A172 (cell line): ENCODE results near the gene ESYT2. TPM values are rescaled to one million over a fixed set of nuclear protein-coding genes. Genes with fewer than 3 reads are reported as not detected.
A peak's percentile ranks its signal among the peaks of the same experiment; 100 is the strongest.
"Not testable (repeated sequence)": the region's sequence is repeated elsewhere in the genome, so short reads cannot be mapped to it uniquely, and the experiment has no call there.

ENCODE experiments used
- DNase-seq: peaks from one replicate; pipeline ENCODE4 v3.0.0-alpha.2; 2015; ENCODE audit warnings: low spot score
- total RNA-seq: library from RNA; depleted of rRNA; stranded (reverse); fragments of >200 nt; shearing (Covaris generic); gene quantifications from 2 replicates; pipeline ENCODE4 v1.2.3, GENCODE V29; 2014; rRNA removed

ESYT2 gene, protein sequence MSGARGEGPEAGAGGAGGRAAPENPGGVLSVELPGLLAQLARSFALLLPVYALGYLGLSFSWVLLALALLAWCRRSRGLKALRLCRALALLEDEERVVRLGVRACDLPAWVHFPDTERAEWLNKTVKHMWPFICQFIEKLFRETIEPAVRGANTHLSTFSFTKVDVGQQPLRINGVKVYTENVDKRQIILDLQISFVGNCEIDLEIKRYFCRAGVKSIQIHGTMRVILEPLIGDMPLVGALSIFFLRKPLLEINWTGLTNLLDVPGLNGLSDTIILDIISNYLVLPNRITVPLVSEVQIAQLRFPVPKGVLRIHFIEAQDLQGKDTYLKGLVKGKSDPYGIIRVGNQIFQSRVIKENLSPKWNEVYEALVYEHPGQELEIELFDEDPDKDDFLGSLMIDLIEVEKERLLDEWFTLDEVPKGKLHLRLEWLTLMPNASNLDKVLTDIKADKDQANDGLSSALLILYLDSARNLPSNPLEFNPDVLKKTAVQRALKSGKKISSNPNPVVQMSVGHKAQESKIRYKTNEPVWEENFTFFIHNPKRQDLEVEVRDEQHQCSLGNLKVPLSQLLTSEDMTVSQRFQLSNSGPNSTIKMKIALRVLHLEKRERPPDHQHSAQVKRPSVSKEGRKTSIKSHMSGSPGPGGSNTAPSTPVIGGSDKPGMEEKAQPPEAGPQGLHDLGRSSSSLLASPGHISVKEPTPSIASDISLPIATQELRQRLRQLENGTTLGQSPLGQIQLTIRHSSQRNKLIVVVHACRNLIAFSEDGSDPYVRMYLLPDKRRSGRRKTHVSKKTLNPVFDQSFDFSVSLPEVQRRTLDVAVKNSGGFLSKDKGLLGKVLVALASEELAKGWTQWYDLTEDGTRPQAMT
- total RNA-seq, result 48.4 and 50.1 TPM in 2 replicates

- DNase-seq, result peak; percentile 88
Measured at GRCh38 chr7:158829342-158830210, at the start of gene ESYT2. TSS of gene ESYT2 (minus strand) at chr7:158829509. CDS start at chr7:158829418, 91 bp downstream.

DNA sequence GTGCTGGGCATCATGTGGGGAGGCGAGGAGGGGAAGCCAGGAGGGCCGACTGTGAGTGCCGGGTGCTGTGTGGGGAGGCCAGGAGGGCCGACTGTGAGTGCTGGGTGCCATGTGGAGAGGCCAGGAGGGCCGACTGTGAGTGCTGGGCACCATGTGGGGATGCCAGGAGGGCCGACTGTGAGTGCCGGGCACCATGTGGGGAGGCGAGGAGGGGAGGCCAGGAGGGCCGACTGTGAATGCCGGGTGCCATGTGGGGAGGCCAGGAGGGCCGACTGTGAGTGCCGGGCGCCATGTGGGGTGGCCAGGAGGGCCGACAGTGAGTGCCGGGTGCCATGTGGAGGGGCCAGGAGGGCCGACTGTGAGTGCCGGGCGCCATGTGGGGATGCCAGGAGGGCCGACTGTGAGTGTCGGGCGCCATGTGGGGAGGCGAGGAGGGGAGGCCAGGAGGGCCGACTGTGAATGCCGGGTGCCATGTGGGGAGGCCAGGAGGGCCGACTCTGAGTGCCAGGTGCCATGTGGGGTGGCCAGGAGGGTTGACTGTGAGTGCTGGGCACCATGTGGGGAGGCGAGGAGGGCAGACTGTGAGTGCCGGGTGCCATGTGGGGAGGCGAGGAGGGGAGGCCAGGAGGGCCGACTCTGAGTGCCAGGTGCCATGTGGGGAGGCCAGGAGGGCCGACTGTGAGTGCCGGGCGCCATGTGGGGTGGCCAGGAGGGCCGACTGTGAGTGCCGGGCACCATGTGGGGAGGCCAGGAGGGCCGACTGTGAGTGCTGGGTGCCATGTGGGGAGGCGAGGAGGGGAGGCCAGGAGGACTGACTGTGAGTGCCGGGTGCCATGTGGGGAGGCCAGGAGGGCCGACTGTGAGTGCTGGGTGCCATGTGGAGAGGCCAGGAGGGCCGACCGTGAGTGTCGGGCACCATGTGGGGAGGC lies 49.1 kb upstream of the ESYT2 start:
- not testable (repeated sequence) for DNase-seq

GRCh38 chr7:158876984-158877383 lies 47.7 kb upstream of the ESYT2 start:
- no peak for DNase-seq

DNA sequence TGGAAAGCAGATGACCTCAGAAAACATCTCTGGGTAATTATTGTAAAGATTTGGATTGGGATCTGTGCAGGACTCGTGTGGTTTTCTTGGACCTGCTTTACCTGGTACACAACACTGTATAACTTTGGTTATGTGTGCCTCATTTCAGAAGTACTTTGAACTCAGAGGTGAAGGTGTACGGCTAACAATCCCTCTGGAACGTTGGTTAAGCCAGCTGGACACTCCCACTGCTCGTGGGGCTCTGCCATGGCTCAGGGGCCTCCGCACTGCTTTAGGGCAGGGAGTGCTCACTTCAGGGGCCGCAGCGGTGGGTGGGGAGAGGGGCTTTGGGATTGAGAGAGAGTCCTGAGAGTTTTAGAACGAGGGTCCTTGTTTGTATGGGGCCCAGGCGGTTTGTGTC lies 40.6 kb upstream of the ESYT2 start:
- DNase-seq, result no peak

DNA sequence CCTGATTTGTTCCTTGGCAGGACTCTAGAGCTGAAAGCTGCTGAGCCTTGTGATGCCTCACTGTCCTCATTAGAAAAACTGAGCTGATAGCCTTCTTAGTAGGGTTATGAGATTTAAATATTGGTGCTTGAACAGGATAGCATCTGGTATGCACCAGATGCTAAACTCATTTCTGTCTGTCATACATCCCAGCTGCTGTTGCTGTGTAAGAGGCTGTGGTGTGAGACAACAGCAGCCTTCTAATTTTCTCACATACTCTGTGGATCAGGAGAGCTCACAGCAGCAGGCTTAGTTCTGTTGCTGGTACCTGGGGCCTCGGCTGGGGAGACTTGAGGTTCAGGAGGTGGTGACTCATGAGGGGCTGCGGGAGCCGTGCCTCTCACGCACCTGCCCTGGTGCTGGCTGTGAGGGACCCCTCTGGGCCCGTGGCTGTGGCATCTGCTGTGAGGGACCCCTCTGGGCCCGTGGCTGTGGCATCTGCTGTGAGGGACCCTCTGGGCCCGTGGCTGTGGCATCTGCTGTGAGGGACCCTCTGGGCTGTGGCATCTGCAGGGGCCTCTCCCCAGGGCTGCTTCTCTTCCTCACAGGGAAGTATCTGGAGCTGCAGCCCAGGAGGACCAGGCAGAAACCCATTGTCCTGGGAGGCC lies 39.6 kb upstream of the ESYT2 start:
- DNase-seq, result no peak

DNA sequence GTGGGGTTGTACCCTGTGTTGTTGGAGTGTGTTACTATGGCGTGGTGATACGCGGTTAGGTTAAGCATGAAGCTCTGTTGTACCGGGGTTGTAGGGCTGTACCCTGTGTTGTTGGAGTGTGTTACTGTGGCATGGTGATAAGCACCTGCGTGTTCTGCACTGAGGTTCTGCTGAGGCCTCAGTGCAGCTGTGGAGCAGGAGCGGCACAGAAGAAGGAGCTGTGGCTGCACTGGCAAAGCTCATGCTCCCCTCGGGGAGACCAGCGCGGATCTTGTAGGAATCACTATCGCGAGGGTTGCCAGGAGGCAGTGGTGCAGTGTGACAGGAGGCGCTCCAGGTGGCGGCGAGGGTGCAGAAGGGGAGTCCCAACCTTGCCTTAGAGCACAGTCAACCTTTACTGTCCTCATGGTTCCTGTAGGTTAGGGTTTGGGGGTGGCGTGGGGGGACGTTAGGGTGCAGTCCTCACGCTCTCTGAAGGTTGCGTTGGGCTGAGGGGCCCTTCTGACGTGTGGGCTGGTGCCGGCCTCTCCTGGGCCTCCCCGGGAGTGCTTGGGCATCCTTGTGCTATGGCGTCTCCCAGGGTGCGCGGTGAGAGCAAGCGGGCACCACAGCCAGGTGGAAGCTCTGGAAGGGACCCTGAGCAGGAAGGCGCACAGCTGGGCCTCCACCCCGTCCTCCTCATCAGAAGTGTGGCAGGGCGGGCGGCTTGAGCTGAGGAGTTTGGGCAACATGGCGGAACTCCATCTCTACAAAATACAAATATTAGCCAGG lies 38.1 kb upstream of the ESYT2 start:
- DNase-seq, result no peak

DNA sequence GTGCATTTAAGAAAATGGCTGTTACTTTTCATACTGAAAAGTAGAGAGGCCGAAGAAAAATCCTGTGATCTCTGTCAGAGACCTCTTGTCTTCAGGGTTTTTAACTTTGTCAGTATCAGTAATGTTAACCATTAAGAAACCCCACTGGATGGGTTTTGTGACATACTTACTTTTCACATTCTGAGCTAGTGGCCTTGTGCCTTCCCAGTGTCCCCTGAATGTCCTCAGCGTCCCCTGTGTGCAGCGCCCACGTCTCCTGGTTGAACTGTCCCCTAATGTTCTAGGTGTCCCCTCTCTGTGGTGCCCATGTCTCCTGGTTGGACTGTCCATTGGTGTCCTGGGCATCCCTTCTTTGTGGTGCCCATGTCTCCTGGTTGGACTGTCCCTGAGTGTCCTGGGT lies 36.7 kb upstream of the ESYT2 start:
- no peak for DNase-seq

GRCh38 chr7:158865462-158865922 lies 36.2 kb upstream of the ESYT2 start:
- DNase-seq, result peak; percentile 27

DNA sequence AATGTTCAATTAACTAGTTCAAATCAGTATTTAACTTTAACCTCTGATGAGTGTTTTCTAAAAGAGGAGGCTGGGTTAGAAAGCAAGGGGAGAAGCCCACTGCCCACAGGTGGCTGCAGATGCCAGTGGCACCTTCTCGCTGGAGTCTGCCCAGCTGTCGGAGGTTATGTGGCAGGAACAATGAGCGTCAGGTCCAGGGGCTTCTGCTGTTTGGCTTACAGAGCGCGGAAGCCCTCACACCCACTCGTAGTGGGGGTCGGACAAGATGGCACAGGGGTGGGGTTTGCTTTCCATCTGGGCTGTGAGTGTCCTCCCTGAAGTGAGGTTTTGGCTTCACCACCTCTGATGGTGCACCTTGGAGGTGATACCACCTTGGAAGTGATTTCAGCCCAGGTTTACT lies 35.5 kb upstream of the ESYT2 start:
- no peak for DNase-seq

GRCh38 chr7:158864507-158864820 lies 35.2 kb upstream of the ESYT2 start:
- no peak for DNase-seq

- DNase-seq, result peak; percentile 40
Measured at GRCh38 chr7:158863611-158864506, 34.5 kb upstream of the ESYT2 start.

GRCh38 chr7:158862985-158863610 lies 33.8 kb upstream of the ESYT2 start:
- DNase-seq, result peak; percentile 62

DNA sequence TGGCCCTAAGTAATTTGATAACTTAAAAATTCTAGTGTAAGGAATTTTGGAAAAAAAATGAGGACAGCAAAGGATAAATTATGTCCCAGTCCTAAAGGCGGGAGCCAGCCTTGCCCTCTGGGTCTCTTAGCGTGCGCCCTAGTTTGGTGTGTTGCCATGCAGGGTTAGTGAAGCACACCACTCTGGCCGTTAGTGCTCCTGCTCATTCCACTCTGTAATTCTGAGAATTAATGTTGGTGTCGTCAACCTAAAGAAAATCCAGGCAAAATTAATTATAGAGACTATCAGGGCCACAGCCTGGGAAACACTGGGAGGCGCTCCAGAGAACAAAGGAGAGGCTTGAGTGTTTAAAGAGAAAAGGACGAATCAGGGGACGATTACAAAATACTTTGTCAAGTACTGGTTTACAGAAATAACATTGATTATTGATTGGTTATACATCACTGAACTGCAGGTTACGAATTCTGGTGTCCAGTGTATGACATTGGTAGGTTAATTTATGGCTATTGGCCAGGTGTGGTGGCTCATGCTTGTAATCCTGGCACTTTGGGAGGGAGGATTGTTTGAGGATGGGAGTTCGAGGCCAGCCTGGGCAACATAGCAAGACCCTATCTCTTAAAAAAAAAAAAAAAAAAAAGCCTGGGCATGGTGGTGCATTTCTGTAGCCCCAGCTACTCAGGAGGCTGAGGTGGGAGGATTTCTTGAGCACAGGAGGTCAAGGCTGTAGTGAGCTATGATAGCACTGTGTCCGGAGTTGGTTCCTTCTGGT lies 32.8 kb upstream of the ESYT2 start:
- no peak for DNase-seq

GRCh38 chr7:158861004-158861787 lies 31.9 kb upstream of the ESYT2 start:
- no peak for DNase-seq

- no peak for DNase-seq
Measured at GRCh38 chr7:158860394-158860793, 31.1 kb upstream of the ESYT2 start.
